Esophagus mucosa (tissue), 1 donor: Measurements from ENCODE around the gene RUSC1. TPM values are rescaled to one million over a fixed set of nuclear protein-coding genes. Genes with fewer than 3 reads are reported as not detected.
"Not testable (repeated sequence)": the region's sequence is repeated elsewhere in the genome, so short reads cannot be mapped to it uniquely, and the experiment has no call there.

Source experiments
- ATAC-seq: fragments of 200-7000 bp; cut with Tn5 transposase; one replicate; pipeline ENCODE4 v1.9.1; 2020
- total RNA-seq: library from RNA; stranded (reverse); gene quantifications from one replicate; pipeline ENCODE4 v1.2.4, GENCODE V29; 2023
- donor health status: DM: yes; HTN: yes; CAD: no.

Gene RUSC1, protein sequence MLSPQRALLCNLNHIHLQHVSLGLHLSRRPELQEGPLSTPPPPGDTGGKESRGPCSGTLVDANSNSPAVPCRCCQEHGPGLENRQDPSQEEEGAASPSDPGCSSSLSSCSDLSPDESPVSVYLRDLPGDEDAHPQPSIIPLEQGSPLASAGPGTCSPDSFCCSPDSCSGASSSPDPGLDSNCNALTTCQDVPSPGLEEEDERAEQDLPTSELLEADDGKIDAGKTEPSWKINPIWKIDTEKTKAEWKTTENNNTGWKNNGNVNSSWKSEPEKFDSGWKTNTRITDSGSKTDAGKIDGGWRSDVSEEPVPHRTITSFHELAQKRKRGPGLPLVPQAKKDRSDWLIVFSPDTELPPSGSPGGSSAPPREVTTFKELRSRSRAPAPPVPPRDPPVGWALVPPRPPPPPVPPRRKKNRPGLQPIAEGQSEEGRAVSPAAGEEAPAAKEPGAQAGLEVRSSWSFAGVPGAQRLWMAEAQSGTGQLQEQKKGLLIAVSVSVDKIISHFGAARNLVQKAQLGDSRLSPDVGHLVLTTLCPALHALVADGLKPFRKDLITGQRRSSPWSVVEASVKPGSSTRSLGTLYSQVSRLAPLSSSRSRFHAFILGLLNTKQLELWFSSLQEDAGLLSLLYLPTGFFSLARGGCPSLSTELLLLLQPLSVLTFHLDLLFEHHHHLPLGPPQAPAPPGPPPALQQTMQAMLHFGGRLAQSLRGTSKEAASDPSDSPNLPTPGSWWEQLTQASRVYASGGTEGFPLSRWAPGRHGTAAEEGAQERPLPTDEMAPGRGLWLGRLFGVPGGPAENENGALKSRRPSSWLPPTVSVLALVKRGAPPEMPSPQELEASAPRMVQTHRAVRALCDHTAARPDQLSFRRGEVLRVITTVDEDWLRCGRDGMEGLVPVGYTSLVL
- total RNA-seq = 40.7 TPM

DNA sequence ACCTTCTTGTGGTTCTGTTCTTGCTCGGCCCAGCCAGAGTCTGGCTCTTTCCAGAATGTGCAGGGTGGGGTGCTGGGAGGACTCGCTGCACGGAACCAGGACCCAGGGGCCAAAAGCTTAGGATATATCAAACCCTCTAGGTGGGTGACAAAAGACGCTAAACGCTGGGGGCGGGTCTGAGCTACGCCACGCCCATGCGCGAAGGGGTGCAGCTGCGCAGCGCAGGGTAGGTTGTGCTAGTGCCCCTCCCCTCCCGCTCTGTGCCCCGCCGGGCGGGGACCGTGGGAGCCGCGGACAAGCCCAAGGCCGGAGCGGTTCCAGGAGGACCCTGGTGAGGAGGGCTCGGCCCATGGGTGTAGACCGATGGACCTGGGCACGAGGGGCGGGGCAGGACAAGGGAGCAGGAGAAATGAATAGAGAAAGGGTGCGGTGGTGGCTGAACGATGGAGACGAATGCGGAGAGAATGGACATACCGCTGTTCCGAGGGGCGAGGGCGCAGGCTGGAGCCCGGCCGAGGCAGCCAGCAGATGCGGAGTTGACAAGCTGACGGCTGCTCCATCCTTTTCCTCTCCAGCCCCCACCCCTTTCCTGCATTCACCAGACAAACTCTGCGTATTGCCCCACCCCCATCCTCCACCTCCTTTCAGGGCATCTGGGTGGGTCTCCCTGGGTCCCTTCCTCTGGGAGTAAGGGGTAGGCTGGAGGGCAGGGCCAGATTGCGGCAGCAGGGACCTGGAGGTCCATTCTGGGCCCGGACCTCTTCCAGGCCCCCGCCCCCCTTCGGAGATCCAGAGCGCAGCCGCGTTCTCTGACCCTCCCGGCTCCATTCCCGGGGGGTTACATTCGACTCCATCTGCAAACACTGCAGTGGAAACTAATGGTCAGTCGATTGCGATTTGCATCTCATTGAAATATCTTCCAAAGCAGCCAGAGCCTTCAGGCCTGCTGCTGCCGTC is at the start of gene RUSC1:
TSS of gene RUSC1 (plus strand) at position 234 of the 957 bp plus-strand sequence. CDS start 880 bp downstream, outside the sequence.
- peak; percentile 18 for ATAC-seq

DNA sequence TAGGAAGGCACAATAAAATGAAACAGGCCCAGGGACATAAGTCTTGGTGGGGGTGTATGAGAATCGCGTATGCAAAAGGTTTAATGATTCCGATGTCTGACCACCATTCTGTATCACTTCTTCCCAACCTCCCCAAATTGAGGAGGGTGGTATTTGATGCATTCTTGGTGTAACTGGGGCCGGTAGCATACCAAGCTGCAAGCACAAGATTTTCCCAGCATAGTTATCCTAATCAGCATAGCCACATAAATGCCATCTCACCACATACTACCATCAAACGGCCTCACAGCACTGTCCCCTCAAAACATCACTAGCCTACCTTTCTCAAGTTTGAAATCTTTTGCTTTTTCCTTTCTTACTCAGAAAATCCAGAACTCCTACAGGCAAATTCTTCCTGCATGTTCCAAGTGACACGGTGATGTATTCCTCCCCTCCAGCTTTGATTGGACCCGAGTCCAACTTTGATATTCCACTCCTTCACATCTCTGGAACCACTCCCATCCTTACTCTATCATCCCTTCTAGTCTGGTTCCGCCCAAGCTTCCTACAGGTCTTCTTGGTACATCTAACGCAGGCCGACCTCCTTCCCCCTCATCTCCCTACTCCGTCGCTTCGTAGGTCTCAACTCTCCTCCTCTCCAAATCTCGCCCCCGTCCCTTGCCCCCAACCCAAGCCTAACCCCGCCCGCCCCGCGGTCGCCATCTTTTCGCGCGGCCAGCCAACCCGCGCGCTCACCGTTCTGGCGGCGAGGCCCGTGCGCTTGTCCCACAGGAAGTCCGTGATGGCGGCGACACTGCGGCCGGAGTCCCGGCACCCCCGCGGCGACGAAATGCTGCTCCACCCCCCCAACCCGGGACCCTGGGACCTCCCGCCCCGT is 48.0 kb upstream of the RUSC1 start:
- ATAC-seq = peak; percentile 9

DNA sequence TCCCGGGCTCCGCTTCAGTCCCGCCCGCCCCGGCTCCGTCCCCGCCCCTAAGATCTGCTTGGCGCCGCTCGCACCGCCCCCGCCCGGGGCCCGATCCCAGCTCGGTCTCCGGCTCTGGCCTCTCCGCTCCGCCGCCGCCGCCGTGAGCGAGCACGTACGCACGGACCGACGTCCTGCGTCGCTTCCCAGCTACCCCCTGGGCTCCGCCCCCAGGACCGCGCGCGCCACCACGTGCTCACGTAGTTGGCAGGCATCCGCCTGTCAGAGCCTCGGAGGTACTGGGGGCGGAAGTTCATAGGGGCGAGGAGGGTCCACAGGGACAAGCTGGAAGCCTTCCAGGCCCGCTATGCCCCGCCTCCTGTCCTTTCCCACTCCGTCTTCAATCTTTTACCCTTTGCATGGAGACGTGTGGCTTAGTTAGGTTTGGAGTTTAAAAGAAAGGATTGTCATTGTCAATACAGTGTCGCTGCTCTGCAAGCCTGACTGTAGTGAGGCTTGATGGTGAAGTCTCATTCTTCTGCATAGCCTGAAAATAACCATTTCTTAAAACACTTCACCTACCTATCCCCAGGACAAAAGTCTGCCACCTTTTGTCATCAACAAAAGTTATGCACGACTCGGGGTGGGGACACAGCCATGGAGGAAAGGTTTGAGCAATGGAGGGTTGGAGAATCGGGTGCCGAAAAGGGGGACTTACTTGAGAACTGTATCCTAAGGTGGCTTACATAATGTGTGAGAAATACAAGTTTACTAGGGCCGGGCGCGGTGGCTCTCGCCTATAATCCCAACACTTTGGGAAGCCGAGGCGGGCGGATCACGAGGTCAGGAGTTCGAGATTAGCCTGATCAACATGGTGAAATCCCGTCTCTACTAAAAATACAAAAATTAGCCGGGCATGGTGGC is 47.1 kb upstream of the RUSC1 start, which contains the start of gene CLK2:
TSS of gene CLK2 (minus strand) at position 162 of the 903 bp plus-strand sequence. CDS start 2,527 bp downstream, outside the sequence.
- peak; percentile 91 for ATAC-seq

DNA sequence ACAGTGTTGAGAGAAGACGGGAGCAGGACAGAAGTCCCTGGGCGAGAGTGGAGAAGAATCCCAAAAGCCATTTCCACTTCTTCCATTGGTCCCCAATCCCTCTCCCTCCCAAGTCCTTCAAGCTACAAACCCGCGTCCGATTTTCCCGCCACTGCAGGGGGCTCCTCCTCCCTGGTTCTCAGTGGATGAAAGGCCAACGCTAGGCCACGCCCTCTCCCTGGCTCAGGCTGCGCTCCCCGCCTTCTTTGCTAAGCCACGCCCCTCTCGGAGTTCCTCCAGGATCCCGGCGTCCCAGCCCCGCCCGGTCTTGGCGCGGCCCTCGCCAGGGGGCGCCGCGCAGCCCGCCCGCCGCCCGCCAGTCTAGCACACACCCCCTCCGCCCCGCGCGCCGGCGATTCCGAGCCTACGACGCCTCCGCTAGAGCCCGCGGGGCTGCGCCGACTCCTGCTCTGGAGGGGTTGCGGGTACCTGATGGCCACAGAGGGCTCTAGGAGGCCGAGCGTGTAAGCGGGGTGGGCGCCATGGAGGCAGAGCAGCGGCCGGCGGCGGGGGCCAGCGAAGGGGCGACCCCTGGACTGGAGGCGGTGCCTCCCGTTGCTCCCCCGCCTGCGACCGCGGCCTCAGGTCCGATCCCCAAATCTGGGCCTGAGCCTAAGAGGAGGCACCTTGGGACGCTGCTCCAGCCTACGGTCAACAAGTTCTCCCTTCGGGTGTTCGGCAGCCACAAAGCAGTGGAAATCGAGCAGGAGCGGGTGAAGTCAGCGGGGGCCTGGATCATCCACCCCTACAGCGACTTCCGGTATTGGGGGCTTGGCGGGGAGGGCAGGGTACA is 43.4 kb upstream of the RUSC1 start, which contains the start of gene HCN3:
TSS of gene HCN3 (plus strand) at position 394 of the 832 bp plus-strand sequence. CDS start at position 522, 128 bp downstream.
- ATAC-seq = peak; percentile 89

DNA sequence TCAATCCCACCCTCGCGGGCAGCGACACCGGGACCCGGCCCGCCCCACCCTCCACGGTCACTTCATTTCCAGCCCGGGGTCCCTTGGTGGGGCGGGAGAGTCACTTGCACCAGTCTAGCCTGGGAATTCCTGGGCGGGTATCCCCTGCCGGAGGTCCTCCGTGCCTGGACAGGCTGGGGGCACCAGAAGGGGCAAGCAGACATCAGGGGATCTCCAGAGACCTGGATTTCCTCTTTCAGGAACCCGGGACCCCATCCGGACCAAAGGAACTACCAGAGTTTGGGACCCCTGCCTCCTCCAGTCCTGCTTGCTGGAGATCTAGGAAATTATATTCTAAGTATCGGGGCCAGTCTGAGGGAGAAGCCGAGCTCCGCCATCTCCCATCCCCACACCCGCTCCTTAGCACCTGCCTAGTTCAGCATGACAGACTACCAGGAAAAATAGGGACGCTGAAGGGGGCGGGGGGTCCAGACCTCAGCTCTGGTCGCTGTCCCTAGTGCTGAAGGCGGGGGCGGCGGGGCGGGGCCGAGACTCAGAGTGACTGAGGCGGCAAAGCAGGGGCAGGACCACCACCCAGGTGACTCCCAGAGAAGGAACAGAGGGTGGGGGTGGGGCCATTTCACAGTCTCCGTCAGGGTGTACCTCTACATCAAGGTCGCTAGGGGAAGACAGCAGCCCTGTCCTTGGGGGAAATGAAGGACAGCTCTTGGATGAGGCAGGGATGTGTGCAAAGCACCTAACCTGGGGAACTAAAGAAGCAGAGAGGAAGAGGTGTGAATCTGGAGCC is 42.6 kb upstream of the RUSC1 start:
- peak; percentile 53 for ATAC-seq

DNA sequence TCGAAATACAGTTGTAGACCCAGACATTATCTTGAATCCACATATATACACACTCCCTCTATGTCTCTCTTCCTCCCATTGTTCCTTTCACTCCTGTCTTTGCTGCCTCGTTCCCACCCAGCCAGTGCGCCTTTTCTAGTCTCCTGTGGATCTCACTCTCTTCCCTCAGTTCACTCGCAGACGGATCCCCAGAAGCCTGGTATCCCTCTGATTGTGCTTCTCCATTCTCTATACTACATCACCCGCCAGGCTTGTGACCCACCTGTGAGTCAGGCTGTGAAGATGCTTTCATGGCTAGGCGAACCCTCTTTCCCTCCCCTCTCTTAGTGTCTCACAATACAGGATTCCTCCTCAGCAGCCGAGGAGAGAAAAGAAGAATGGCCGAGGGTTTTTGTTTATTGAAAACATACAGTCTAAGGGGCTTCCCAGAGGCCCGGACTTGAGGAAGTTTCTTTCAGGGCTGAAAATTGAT is 42.0 kb upstream of the RUSC1 start:
- ATAC-seq = no peak

DNA sequence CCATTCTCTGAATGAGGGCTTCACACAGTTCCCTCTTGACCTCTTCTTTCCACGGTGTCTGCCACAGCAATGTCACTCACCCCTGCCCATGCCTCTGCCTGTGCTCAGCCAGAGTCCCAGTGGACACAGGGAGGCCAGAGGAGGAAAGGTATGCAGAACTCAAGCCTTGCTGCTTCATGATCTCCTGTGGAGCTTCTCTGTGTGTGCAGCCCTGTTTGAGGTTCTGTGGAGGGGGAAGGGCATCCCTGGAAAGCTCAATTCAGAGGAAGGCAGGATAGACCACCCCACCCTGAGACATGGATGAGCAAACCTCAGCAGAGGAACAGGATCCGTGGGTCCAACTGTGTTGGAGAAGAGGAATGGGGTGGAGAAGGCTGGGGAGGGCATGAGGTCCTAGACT is 41.4 kb upstream of the RUSC1 start:
- no peak for ATAC-seq

DNA sequence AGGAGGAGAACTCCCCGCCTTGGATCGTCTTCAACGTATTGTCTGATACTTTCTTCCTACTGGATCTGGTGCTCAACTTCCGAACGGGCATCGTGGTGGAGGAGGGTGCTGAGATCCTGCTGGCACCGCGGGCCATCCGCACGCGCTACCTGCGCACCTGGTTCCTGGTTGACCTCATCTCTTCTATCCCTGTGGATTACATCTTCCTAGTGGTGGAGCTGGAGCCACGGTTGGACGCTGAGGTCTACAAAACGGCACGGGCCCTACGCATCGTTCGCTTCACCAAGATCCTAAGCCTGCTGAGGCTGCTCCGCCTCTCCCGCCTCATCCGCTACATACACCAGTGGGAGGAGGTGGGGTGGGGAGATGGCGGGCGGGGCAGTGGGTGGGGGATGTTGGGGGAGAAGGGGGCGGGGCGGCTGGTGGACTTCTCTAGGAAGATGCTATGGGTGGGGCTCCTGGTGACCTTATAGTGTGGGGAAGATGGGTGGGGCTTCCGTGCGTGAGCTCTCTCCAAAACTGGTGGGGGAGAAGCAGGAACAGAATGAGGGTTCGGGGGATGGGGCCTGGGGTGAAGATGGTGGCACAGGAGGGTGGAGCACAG is 38.1 kb upstream of the RUSC1 start:
- ATAC-seq = no peak

DNA sequence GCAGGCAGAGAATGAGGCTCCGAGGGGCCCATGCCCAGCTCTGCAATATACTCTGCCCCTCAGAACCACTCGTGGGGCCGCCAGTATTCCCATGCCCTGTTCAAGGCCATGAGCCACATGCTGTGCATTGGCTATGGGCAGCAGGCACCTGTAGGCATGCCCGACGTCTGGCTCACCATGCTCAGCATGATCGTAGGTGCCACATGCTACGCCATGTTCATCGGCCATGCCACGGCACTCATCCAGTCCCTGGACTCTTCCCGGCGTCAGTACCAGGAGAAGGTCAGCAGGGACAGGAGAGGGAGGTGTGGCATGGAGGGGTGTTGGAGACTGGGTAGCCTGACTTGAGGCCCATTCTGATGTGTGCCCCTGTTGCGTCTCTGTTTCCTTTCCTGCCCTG is 36.2 kb upstream of the RUSC1 start:
- no peak for ATAC-seq

DNA sequence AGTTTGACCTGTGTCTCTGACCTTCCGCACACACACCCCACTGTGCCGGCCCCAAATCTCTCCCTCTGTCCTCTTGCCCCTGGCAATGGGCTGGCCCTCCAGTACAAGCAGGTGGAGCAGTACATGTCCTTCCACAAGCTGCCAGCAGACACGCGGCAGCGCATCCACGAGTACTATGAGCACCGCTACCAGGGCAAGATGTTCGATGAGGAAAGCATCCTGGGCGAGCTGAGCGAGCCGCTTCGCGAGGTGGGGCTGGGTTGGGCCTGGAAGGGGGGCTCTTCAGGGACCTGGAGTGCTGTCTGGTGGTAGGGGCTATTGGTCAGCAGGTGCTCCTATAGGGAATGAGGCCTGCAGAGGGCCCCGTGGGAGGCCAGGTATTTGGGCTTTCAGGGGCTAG is 35.6 kb upstream of the RUSC1 start:
- ATAC-seq = no peak

DNA sequence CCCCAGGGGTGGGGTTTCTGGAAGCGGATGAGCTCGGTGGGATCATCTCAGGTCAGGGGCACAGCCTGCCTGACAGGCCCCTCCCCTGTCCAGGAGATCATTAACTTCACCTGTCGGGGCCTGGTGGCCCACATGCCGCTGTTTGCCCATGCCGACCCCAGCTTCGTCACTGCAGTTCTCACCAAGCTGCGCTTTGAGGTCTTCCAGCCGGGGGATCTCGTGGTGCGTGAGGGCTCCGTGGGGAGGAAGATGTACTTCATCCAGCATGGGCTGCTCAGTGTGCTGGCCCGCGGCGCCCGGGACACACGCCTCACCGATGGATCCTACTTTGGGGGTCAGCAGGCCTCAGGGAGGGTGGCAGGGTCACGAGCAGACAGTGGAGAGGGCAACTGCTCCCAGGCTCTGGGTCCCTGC is 35.1 kb upstream of the RUSC1 start:
- ATAC-seq = no peak

DNA sequence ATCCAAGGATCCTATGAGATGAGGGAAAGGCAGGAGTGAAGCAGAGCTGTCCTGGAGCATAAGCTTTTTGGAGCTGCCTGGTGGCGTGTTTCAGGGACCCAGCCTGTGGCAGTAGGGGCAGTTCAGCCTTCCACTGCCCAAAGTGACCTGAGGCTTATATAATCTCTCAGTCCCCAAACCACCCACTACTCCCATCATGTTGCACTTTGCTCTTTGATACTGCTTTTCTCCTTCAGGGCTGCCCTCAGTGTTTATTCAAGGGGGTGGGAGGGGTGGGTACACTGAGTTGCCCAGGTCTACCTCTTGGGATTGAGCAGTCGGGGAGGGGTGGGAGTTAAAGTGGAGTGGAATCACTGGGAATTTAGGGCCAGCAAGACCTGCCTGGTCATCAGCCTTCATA is 34.1 kb upstream of the RUSC1 start:
- ATAC-seq = no peak

DNA sequence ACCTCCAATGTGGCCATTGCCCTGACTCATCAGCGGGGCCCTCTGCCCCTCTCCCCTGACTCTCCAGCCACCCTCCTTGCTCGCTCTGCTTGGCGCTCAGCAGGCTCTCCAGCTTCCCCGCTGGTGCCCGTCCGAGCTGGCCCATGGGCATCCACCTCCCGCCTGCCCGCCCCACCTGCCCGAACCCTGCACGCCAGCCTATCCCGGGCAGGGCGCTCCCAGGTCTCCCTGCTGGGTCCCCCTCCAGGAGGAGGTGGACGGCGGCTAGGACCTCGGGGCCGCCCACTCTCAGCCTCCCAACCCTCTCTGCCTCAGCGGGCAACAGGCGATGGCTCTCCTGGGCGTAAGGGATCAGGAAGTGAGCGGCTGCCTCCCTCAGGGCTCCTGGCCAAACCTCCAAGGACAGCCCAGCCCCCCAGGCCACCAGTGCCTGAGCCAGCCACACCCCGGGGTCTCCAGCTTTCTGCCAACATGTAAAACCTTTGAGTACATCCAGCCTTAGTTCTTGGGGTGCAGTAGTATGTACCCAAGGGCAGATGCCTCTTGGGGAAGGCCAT is 32.6 kb upstream of the RUSC1 start:
- no peak for ATAC-seq

DNA sequence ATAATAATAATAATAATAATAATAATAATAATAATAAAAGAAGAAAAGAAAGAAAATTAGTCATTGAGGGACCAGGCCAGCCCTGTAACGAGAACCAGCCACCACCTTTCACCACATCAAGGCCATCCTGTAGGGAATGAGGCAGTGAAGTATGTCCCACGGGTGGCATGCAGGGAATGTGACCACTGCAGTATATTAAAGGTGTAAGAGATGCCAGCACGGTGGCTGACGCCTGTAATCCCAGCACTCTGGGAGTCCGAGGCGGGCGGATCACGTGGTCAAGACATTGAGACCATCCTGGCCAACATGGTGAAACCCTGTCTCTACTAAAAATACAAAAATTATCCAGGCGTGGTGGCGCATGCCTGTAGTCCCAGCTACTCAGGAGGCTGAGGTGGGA is 29.7 kb upstream of the RUSC1 start:
- ATAC-seq = not testable (repeated sequence)

DNA sequence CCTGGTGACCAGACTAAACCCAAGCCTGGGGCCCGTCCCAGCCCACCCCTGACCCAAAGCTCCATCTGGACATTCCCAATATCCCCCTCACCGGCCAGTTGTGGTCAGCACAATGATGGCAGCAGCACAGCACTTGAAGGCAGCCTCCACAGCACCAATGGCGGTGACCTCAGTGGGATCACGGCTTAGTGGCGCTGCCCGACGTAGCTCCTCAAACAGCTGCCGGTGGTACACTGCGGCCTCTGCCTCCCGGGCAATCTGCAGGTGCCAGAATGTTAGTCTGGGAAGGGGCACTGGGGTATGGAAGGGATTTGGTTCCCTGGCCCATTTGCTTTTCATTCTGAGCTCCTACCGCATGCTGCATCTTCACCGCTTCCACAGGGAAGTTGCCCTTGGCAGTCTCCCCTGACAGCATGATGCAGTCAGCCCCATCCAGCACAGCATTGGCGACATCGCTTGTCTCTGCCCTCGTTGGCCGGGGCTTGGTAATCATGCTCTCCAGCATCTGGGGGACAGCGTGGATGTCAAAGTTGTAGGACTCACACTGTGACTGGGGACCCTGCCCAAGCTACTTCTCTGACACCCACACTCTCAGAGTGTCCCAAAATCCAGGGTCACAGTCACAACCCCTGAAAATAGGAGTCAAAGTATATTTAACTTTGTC is 27.5 kb upstream of the RUSC1 start:
- ATAC-seq = no peak

DNA sequence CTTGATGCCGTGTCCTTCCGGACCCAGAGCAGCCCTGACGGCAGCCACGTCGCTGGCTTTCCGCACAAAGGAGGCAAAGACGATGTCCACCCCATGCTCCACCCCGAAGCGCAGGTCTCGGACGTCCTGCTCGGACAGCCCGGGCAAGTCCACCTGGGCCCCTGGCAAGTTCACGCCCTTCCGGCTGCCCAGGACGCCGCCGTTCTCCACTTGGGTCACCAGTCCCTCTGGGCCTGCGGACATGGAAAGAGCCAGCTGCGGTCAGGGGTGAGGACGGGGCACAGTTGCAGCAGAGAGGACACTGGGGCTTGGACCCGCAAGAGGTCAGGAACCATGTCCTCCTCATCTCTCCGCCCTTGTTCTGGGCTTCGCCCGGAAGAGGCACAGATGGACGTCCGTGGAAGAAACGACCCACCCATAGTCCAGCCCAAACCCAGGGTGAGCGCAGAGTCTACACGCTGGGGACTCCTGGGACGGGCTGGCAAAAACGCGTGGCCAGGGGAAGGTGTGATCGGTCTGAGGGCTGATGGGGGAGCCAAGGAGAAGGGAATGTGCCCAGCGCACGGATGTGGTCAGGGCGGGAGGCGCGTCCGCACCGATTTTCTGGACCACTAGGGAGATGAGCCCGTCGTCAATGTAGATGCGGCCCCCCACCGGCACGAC is 26.0 kb upstream of the RUSC1 start:
- ATAC-seq = peak; percentile 21
